Endothelial cell of umbilical vein (primary cell): Measurements from ENCODE around the gene OR2W3. TPM values are rescaled to one million over a fixed set of nuclear protein-coding genes. Genes with fewer than 3 reads are reported as not detected.

Experiments used
- BruUV-seq: library from RNA; stranded (reverse); fragments of 400-500 nt; replicated peaks from 2 replicates; lab custom pipeline; 2021; lab: Mats Ljungman, UMichigan
- CTCF ChIA-PET: fragments of 300-600, 350-600 bp; sonication (Branson Sonifier 250); formaldehyde crosslinking; loops from one replicate; lab custom pipeline; 2021; ENCODE audit warnings: antibody characterized with exemption, inconsistent platforms; lab: Charles Lee
- POLR2A ChIA-PET: fragments of 300-600, 350-600 bp; sonication (Branson Sonifier 250); formaldehyde crosslinking; loops from one replicate; lab custom pipeline; 2021; ENCODE audit warnings: antibody characterized with exemption, inconsistent platforms; lab: Charles Lee
- DNase-seq: peaks from one replicate; pipeline ENCODE4 v3.0.0-alpha.2; 2011; ENCODE audit warnings: low read depth, low spot score
- FAIRE-seq: peaks from 2 replicates; lab custom pipeline; 2011; peaks lifted over from hg19 to GRCh38; lab: Jason Lieb, UNC
- H2AFZ ChIP-seq: 2 replicates; pipeline ENCODE4 v1.6.0; 2012; ENCODE audit warnings: low read depth, low read length, control low read depth, inconsistent platforms
- H3K27ac ChIP-seq: 2 replicates; pipeline ENCODE4 v1.5.1; 2011; ENCODE audit warnings: low read depth, mild to moderate bottlenecking, control low read depth, low read length, moderate library complexity; ENCODE audit not compliant: insufficient read depth
- H3K27me3 ChIP-seq, 2 experiments: 2 replicates each; pipeline versions ENCODE4 v1.6.0 to v1.6.1; 2011; ENCODE audit warnings: low read length in 2 of 2, mixed read lengths in 1 of 2; ENCODE audit not compliant: control insufficient read depth in 2 of 2, insufficient read depth in 2 of 2
- H3K36me3 ChIP-seq, 2 experiments: 2 replicates in 1 of 2; 3 replicates in 1 of 2; pipeline ENCODE4 v1.5.1; 2011; ENCODE audit warnings: low read length in 2 of 2, mild to moderate bottlenecking in 1 of 2, moderate library complexity in 1 of 2; ENCODE audit not compliant: control insufficient read depth in 2 of 2, insufficient read depth in 2 of 2; ENCODE audit errors: extremely low read depth in 1 of 2
- H3K4me1 ChIP-seq: 3 replicates; pipeline ENCODE4 v1.5.1; 2011; ENCODE audit warnings: mild to moderate bottlenecking, low read length; ENCODE audit not compliant: control insufficient read depth, insufficient read depth; ENCODE audit errors: extremely low read depth
- H3K4me2 ChIP-seq: 2 replicates; pipeline ENCODE4 v1.6.1; 2011; ENCODE audit warnings: low read length, control low read depth, mixed read lengths; ENCODE audit not compliant: insufficient read depth
- H3K4me3 ChIP-seq, 3 experiments: fragments of 200-600 bp in 1 of 3; sonication (generic), shearing (Covaris generic) in 1 of 3; replicated peaks in 1 of 3; 2 replicates each; pipeline ENCODE4 v1.5.1; 2011 to 2016; ENCODE audit warnings: control low read depth in 3 of 3, low read length in 3 of 3, mild to moderate bottlenecking in 2 of 3, inconsistent platforms in 1 of 3, low read depth in 1 of 3, moderate library complexity in 1 of 3; ENCODE audit not compliant: insufficient read depth in 1 of 3
- H3K79me2 ChIP-seq: 2 replicates; pipeline ENCODE4 v1.6.0; 2012; ENCODE audit warnings: low read length, inconsistent platforms; ENCODE audit not compliant: control insufficient read depth, insufficient read depth
- H3K9ac ChIP-seq: replicated peaks from 2 replicates; pipeline ENCODE3; 2011; ENCODE audit warnings: low read length, control low read depth; ENCODE audit not compliant: insufficient read depth; ENCODE audit errors: extremely low read depth
- H3K9me1 ChIP-seq: replicated peaks from 3 replicates; pipeline ENCODE4 v1.6.0; 2011; ENCODE audit warnings: mild to moderate bottlenecking, low read length; ENCODE audit not compliant: control insufficient read depth, insufficient read depth; ENCODE audit errors: extremely low read depth
- H3K9me3 ChIP-seq: replicated peaks from 2 replicates; pipeline ENCODE4 v1.5.1; 2012; ENCODE audit warnings: low read length, inconsistent platforms; ENCODE audit not compliant: control insufficient read depth, insufficient read depth
- H4K20me1 ChIP-seq: replicated peaks from 2 replicates; pipeline ENCODE3; 2011; ENCODE audit warnings: mild to moderate bottlenecking, low read length; ENCODE audit not compliant: control insufficient read depth, insufficient read depth; ENCODE audit errors: extremely low read depth
- CTCF ChIP-seq, 2 donors: IDR thresholded peaks; 1 replicate in 1 of 2; 2 replicates in 1 of 2; pipeline ENCODE4 v1.5.1; 2011; ENCODE audit warnings: low read length in 2 of 2, mild to moderate bottlenecking in 2 of 2, moderate library complexity in 2 of 2, control low read depth in 1 of 2, inconsistent platforms in 1 of 2, low read depth in 1 of 2; ENCODE audit not compliant: insufficient read depth in 1 of 2; ENCODE audit errors: extremely low read depth in 1 of 2
- GATA2 ChIP-seq: IDR thresholded peaks from 2 replicates; pipeline ENCODE4 v1.7.0; 2011; ENCODE audit warnings: low read depth, mild to moderate bottlenecking, moderate library complexity, mixed read lengths, low read length; ENCODE audit not compliant: insufficient read length, insufficient read depth
- JUN ChIP-seq: IDR thresholded peaks from 2 replicates; pipeline ENCODE4 v1.6.1; 2011; ENCODE audit warnings: borderline replicate concordance, low read depth; ENCODE audit not compliant: insufficient read length, insufficient read depth
- MYC ChIP-seq: IDR thresholded peaks from one replicate; pipeline ENCODE4 v1.6.1; 2011; ENCODE audit warnings: mild to moderate bottlenecking, low read depth, low read length
- dilution Hi-C: fragments of 300-500 bp; cut with MboI; formaldehyde crosslinking; loops from one replicate; pipeline ENCODE4 v1.15.0; 2019; ENCODE audit warnings: low sequenced_read_pairs; ENCODE audit not compliant: extremely low pct_ligation_motif_present
- intact Hi-C: fragments of 100-400 bp; cut with micrococcal nuclease; formaldehyde crosslinking; loops from one replicate; pipeline ENCODE4 v1.10.0; 2022
- polyA plus RNA-seq, 4 experiments: library from polyadenylated mRNA; depleted of rRNA in 3 of 4; stranded (reverse) in 3 of 4; unstranded in 1 of 4; fragments of >200 nt; gene quantifications; 2 replicates each; pipeline versions ENCODE4 v1.2.1 to v1.2.3, GENCODE V29; 2011 to 2012; ENCODE audit warnings: missing spikeins in 1 of 4
- total RNA-seq: library from RNA; stranded (reverse); gene quantifications from 2 replicates; pipeline ENCODE4 v1.2.3, GENCODE V29; 2021

Gene OR2W3
- total and polyA plus RNA-seq, 2 donors (not counting 3 experiments of a cell fraction or from before 2014, with no cell fraction given), result not detected

GRCh38 chr1:247845693-247846017 is 49.7 kb upstream of the OR2W3 start:
- Histone ChIP-seq H3K9me3 (peaks cover 2% of the 10 kb centered on the region), H3K4me2 (no peak overlapping the region), H3K4me1 (no peaks in the 10 kb centered on the region), H3K36me3 (no peaks in the 10 kb centered on the region), H3K27ac (no peak overlapping the region), H3K27me3 (no peaks in the 10 kb centered on the region), H4K20me1 (no peaks in the 10 kb centered on the region), H3K4me3 (no peak overlapping the region), H3K79me2 (no peaks in the 10 kb centered on the region), H3K9me1 (no peaks in the 10 kb centered on the region), H2AFZ (no peak overlapping the region), H3K9ac (no peak overlapping the region)
- intact Hi-C loops, result no loop called here
- ChIA-PET POLR2A (no interaction called here), CTCF (no interaction called here)
- FAIRE-seq (no peak), DNase-seq (no peak)
- no TSS peak for BruUV-seq
- dilution Hi-C loops, result no loop called here
- no peak for TF ChIP-seq CTCF (IDR thresholded peaks at IDR 0.05; ENCODE audit: extremely low read depth in 1 of 2, insufficient read depth in 1 of 2, low read depth in 1 of 2, low read length in 2 of 2)
- TF ChIP-seq JUN, result no peak
- TF ChIP-seq MYC, result no peak

GRCh38 chr1:247848346-247848745 is 47.0 kb upstream of the OR2W3 start:
- Histone ChIP-seq H3K4me3 (no peak overlapping the region), H3K36me3 (no peaks in the 10 kb centered on the region), H4K20me1 (no peaks in the 10 kb centered on the region), H2AFZ (no peak overlapping the region), H3K4me2 (no peak overlapping the region), H3K79me2 (no peaks in the 10 kb centered on the region), H3K27me3 (no peaks in the 10 kb centered on the region), H3K9me3 (peaks cover 2% of the 10 kb centered on the region), H3K4me1 (no peaks in the 10 kb centered on the region), H3K27ac (no peak overlapping the region), H3K9ac (no peak overlapping the region), H3K9me1 (no peaks in the 10 kb centered on the region)
- ChIA-PET POLR2A (no interaction called here), CTCF (no interaction called here)
- FAIRE-seq (no peak), DNase-seq (no peak)
- no peak for TF ChIP-seq GATA2
- intact Hi-C loops (no loop called here), dilution Hi-C loops (no loop called here)
- no TSS peak for BruUV-seq
